ENCODE measurements around the gene TPR. TPM values are rescaled to one million over a fixed set of nuclear protein-coding genes. Genes with fewer than 3 reads are reported as not detected.
"Not testable (repeated sequence)": the region's sequence is repeated elsewhere in the genome, so short reads cannot be mapped to it uniquely, and the experiment has no call there.

TPR gene
- total RNA-seq, 4 donors from 2014 or later = 70.9 to 94.7 (median 75.4) TPM

DNA sequence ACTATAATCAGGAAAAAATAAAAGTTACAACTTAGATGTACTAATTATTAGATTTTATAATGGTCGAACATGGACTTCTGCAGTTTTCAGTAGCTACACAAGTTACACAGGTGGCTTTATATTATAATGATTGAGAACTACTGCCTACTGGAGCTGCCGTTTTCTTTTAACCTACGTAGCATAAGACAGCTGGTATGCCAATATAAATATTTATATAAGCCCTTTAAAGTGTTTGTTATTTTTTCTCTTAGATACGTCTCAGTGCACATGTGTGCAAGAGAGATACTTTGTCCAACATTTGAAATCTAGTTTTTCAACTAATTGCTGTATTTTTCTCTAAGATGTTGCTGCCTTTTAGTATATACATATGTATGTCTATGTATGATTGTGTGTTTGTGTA, 43.5 kb upstream of the TPR start:
- intact Hi-C loops (cut with DNase I; ENCODE audit: low total_unique reads) = no loop called here
- no peak overlapping the region for H3K4me3 ChIP-seq (ENCODE audit: low read depth, poor library complexity, severe bottlenecking)
- TF ChIP-seq CTCF (IDR thresholded peaks at IDR 0.05) (no peak), POLR2A (IDR thresholded peaks at IDR 0.05) (no peak)
- DNase-seq (ENCODE audit: low spot score in 2 of 2) = no peak
- WGBS, 2 donors = 79 to 84% methylated on average over 4 of the region's 4 CpGs

- 86 to 96% methylated on average over 1 of the region's 1 CpG for WGBS, 2 donors
- no peak for DNase-seq (ENCODE audit: low spot score in 2 of 2)
- intact Hi-C loops (cut with DNase I; ENCODE audit: low total_unique reads) = no loop called here
- TF ChIP-seq CTCF (IDR thresholded peaks at IDR 0.05) (no peak), POLR2A (IDR thresholded peaks at IDR 0.05) (no peak)
- no peak overlapping the region for H3K4me3 ChIP-seq (ENCODE audit: low read depth, poor library complexity, severe bottlenecking)
Observed at GRCh38 chr1:186413319-186413718, 38.3 kb upstream of the TPR start.

DNA sequence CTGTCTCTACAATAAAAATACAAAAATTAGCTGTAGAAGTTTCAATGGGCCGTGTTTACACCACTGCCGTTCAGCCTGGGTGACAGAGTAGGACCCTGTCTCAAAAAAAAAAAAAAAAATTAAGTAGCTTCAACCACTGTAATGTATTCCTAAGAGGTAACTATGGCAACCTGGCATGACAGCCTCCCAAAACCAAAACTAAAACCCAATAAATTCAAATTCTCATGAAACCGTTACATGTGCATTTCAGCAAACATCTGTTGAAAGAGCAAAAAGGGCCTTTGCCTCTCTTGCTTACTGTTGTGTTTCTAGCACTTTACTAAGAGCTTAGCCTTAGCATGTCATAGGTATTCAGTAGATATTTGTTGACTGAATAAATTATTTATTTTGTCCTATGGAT, 34.0 kb upstream of the TPR start:
- no peak for DNase-seq (ENCODE audit: low spot score in 2 of 2)
- TF ChIP-seq POLR2A (IDR thresholded peaks at IDR 0.05) (no peak), CTCF (IDR thresholded peaks at IDR 0.05) (no peak)
- intact Hi-C loops (cut with DNase I; ENCODE audit: low total_unique reads) = no loop called here
- no peak overlapping the region for H3K4me3 ChIP-seq (ENCODE audit: low read depth, poor library complexity, severe bottlenecking)
- WGBS, 2 donors = 77 to 79% methylated on average over 3 of the region's 3 CpGs

DNA sequence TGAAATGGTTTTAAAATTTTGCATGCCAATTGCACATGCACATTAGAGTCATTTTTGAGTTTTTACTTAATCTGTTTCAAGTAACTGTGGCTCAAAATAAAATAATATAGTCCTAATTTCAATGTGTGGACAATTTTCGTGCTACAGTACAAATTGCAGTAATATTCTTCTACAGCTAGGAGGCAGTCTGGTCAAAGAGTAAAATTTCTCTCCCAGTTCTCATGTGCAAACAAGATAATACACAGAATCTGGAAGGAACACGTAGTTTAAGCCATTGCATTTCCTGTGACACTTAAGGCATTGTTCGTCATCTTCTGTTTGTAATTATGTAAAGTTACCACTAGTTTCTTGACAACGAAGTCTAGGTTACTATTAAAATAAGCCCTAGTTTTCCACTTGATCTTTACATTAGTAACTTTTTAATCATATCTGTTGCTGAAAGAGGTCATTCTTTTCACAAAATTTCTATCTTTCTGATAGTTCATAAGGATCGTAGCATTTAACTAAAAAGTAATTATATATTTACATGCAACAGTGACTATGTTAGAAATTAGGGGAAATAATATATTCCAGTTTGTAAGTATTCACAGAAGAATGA, 29.5 kb upstream of the TPR start:
- TF ChIP-seq POLR2A (IDR thresholded peaks at IDR 0.05) = no peak
- no peak for TF ChIP-seq CTCF (IDR thresholded peaks at IDR 0.05)
- DNase-seq (ENCODE audit: low spot score in 2 of 2) = no peak
- intact Hi-C loops (cut with DNase I; ENCODE audit: low total_unique reads) = no loop called here
- H3K4me3 ChIP-seq (ENCODE audit: low read depth, poor library complexity, severe bottlenecking) = no peak overlapping the region
- WGBS, 2 donors = 26 to 36% methylated on average over 5 of the region's 5 CpGs

DNA sequence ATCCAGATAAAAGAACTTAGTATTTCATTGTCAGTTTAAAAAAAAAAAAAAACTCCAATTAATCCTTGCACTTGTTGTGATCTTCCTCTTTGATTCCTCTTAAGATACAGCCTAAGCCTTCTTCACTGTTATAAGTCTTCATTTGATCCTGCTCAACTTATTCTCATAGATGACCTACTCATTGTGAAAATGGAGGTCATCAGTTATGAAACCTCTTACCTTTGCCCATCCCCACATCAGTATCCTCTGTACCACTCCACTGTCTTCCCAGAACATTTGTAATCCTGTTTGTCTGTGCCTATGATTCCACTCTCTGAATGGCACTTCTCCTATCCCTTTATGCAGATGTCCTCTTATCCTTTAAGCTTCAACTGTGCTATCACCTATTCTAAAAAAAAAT, 28.6 kb upstream of the TPR start:
- intact Hi-C loops (cut with DNase I; ENCODE audit: low total_unique reads) = no loop called here
- DNase-seq (ENCODE audit: low spot score in 2 of 2) = no peak

DNA sequence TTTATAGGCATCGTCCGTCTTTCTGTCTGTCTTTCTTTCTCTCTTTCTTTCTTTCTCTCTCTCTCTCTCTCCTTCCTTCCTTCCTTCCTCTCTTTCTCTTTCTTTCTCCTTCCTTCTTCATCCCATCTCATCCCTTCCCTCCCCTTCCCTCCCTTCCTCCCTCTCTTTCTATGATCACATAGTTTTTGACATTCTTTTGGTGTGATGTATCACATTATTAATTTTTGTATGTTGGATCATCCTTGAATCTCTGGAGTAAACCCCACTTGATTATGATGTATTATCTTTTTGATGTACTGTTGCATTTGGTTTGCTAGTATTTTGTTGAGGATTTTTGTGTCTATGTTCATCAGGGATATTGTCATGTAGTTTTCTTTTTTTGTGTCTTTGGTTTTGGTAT, 26.4 kb upstream of the TPR start:
- H3K4me3 ChIP-seq (ENCODE audit: low read depth, poor library complexity, severe bottlenecking); intact Hi-C loops (cut with DNase I; ENCODE audit: low total_unique reads); DNase-seq (ENCODE audit: low spot score in 2 of 2): not testable (repeated sequence)
- 90 to 91% methylated on average over 2 of the region's 2 CpGs for WGBS, 2 donors

More for the DNA sequence above, 28.6 kb upstream of the TPR start:
- H3K4me3 ChIP-seq (ENCODE audit: low read depth, poor library complexity, severe bottlenecking) = no peak overlapping the region
- TF ChIP-seq POLR2A (IDR thresholded peaks at IDR 0.05) (no peak), CTCF (IDR thresholded peaks at IDR 0.05) (no peak)

DNA sequence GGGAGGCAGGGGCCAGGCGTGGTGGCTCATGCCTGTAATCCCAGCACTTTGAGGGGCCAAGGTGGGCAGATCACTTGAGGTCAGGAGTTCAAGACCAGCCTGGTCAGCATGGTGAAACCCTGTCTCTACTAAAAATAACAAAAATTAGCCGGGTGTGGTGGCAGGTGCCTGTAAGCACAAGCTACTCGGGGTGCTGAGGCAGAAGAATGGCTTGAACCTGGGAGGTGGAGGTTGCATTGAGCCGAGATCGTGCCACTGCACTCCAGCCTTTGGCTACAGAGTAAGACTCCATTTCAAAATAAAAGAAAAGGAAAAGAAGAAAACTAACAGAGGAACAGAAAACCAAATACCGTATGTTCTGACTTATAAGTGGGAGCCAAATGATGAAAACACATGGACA, 17.7 kb upstream of the TPR start:
- H3K4me3 ChIP-seq (ENCODE audit: low read depth, poor library complexity, severe bottlenecking); DNase-seq (ENCODE audit: low spot score in 2 of 2); intact Hi-C loops (cut with DNase I; ENCODE audit: low total_unique reads): not testable (repeated sequence)
- 90 to 94% methylated on average over 6 of the region's 6 CpGs for WGBS, 2 donors

Data from lower leg skin (tissue), 4 donors.